OCI-LY7 (cell line): ENCODE data around the gene RCSD1. TPM values are rescaled to one million over a fixed set of nuclear protein-coding genes. Genes with fewer than 3 reads are reported as not detected.

Source experiments
- BruUV-seq: library from RNA; stranded (reverse); fragments of 400-500 nt; replicated peaks from 2 replicates; lab custom pipeline; 2021; lab: Mats Ljungman, UMichigan
- CTCF ChIA-PET: fragments of 300-600 bp; sonication (Branson Sonifier 250); formaldehyde crosslinking; loops from one replicate; lab custom pipeline; 2022; ENCODE audit warnings: antibody characterized with exemption; ENCODE audit not compliant: unreplicated experiment; lab: Charles Lee
- POLR2A ChIA-PET: fragments of 300-600 bp; sonication (Branson Sonifier 250); formaldehyde crosslinking; loops from one replicate; lab custom pipeline; 2022; ENCODE audit warnings: antibody characterized with exemption; lab: Charles Lee
- DNase-seq: peaks from one replicate; pipeline ENCODE4 v3.0.0-alpha.2; 2015; ENCODE audit warnings: low spot score
- H2AFZ ChIP-seq: fragments of 200-600 bp; sonication (generic), shearing (Covaris generic); 2 replicates; pipeline ENCODE4 v1.6.1; 2014; ENCODE audit warnings: mild to moderate bottlenecking, antibody characterized with exemption, low read length, moderate library complexity
- H3K27ac ChIP-seq: fragments of 200-600 bp; sonication (generic); 2 replicates; pipeline ENCODE4 v1.5.1; 2014; ENCODE audit warnings: mixed run types, low read depth, mild to moderate bottlenecking, moderate library complexity, low read length, inconsistent platforms; ENCODE audit not compliant: poor library complexity, severe bottlenecking
- H3K36me3 ChIP-seq: fragments of 200-600 bp; sonication (generic); 2 replicates; pipeline ENCODE4 v1.6.1; 2014; ENCODE audit warnings: mild to moderate bottlenecking, antibody characterized with exemption, low read length, moderate library complexity, mixed read lengths; ENCODE audit not compliant: insufficient read depth
- H3K4me1 ChIP-seq: fragments of 200-600 bp; sonication (generic); 2 replicates; pipeline ENCODE4 v1.5.1; 2014; ENCODE audit warnings: mild to moderate bottlenecking, low read length; ENCODE audit not compliant: insufficient read depth, poor library complexity, severe bottlenecking
- H3K4me2 ChIP-seq: fragments of 200-600 bp; sonication (generic); 2 replicates; pipeline ENCODE4 v1.6.1; 2014; ENCODE audit warnings: mild to moderate bottlenecking, low read length
- H3K4me3 ChIP-seq: fragments of 200-600 bp; sonication (generic); 2 replicates; pipeline ENCODE4 v1.5.1; 2014; ENCODE audit warnings: mild to moderate bottlenecking, low read depth, low read length; ENCODE audit not compliant: poor library complexity, severe bottlenecking
- H3K79me2 ChIP-seq: fragments of 200-600 bp; sonication (generic); 2 replicates; pipeline ENCODE4 v1.6.1; 2016; ENCODE audit warnings: low read depth, mild to moderate bottlenecking, low read length, moderate library complexity, mixed read lengths; ENCODE audit not compliant: insufficient read depth
- H3K9me2 ChIP-seq: fragments of 200-600 bp; sonication (generic); 2 replicates; pipeline ENCODE4 v1.6.1; 2016; ENCODE audit warnings: mild to moderate bottlenecking, low read length, mixed read lengths; ENCODE audit not compliant: insufficient read depth
- H3K9me3 ChIP-seq: fragments of 200-600 bp; sonication (generic); 2 replicates; pipeline ENCODE4 v1.6.1; 2014; ENCODE audit warnings: mild to moderate bottlenecking, mixed run types, low read length, mixed read lengths
- H4K20me1 ChIP-seq: fragments of 200-600 bp; sonication (generic); 2 replicates; pipeline ENCODE4 v1.6.1; 2014; ENCODE audit warnings: mild to moderate bottlenecking, antibody characterized with exemption, low read length, moderate library complexity, mixed read lengths; ENCODE audit not compliant: insufficient read depth
- CTCF ChIP-seq: fragments of 200-600 bp; sonication (generic); conservative IDR thresholded peaks from 2 replicates; pipeline ENCODE4 v1.5.1; 2014; ENCODE audit warnings: mild to moderate bottlenecking, antibody characterized with exemption, low read length, moderate library complexity, mixed read lengths
- EZH2phosphoT487 ChIP-seq: fragments of 200-600 bp; sonication (generic); IDR thresholded peaks from 2 replicates; pipeline ENCODE4 v1.6.1; 2018; ENCODE audit warnings: low read depth, borderline replicate concordance, mild to moderate bottlenecking, mixed run types, antibody characterized with exemption, low read length, moderate library complexity, mixed read lengths
- intact Hi-C: fragments of 100-400 bp; cut with micrococcal nuclease; formaldehyde crosslinking; loops from one replicate; pipeline ENCODE4 v1.10.0; 2022; ENCODE audit not compliant: unreplicated experiment
- total RNA-seq, 2 experiments: library from RNA; depleted of rRNA in 1 of 2; stranded (reverse); fragments of >200 nt in 1 of 2; shearing (Covaris generic) in 1 of 2; gene quantifications; 2 replicates each; pipeline ENCODE4 v1.2.3, GENCODE V29; 2014 to 2022

Gene RCSD1
- total RNA-seq, 2 experiments from 2014 or later: 161 to 164 TPM

GRCh38 chr1:167630568-167631385 lies 745 bp downstream of the RCSD1 start:
- POLR2A ChIA-PET: interaction anchor here (0.7 to 11.9 kb wide), 9 partner anchors 8 to 83 kb away, joined by 3 to 250 read pairs (median 10); no protein-coding TSS in a partner anchor
- Histone ChIP-seq H3K79me2 (peaks cover 70% of the 10 kb centered on the region), H3K27ac (peak overlapping the region; percentile 99), H2AFZ (no peak overlapping the region), H3K4me3 (peak overlapping the region; percentile 93), H4K20me1 (no peaks in the 10 kb centered on the region), H3K4me2 (peak overlapping the region; percentile 74), H3K9me2 (no peaks in the 10 kb centered on the region), H3K36me3 (peaks cover 57% of the 10 kb centered on the region), H3K4me1 (peaks cover 83% of the 10 kb centered on the region), H3K9me3 (peaks cover 2% of the 10 kb centered on the region)
- CTCF ChIA-PET: interaction anchor here (0.6 to 1.2 kb wide), 2 partner anchors 11 to 66 kb away, joined by 3 to 9 read pairs; no protein-coding TSS in a partner anchor
- intact Hi-C loops: loop anchor here (1.0 kb wide), 1 partner anchor 58 kb away; no protein-coding TSS in a partner anchor
- BruUV-seq: no TSS peak
- TF ChIP-seq EZH2phosphoT487 (no peak), CTCF (no peak)
- peak; percentile 42 for DNase-seq

GRCh38 chr1:167631386-167631935 lies 1.4 kb downstream of the RCSD1 start:
- Histone ChIP-seq H3K4me2 (peak overlapping the region; percentile 74), H3K27ac (peak overlapping the region; percentile 99), H3K4me1 (peaks cover 83% of the 10 kb centered on the region), H3K79me2 (peaks cover 77% of the 10 kb centered on the region), H3K9me3 (no peaks in the 10 kb centered on the region), H3K4me3 (peak overlapping the region; percentile 93), H3K36me3 (peaks cover 62% of the 10 kb centered on the region), H2AFZ (no peak overlapping the region), H4K20me1 (no peaks in the 10 kb centered on the region), H3K9me2 (no peaks in the 10 kb centered on the region)
- DNase-seq: no peak
- no peak for TF ChIP-seq CTCF
- TF ChIP-seq EZH2phosphoT487: no peak
- intact Hi-C loops: loop anchor here (1.0 kb wide), 1 partner anchor 57 kb away; no protein-coding TSS in a partner anchor
- no TSS peak for BruUV-seq
- POLR2A ChIA-PET: interaction anchor here (0.6 to 11.9 kb wide), 15 partner anchors 9 to 85 kb away, joined by 3 to 250 read pairs (median 6); no protein-coding TSS in a partner anchor
- CTCF ChIA-PET: interaction anchor here (0.6 to 1.2 kb wide), 2 partner anchors 12 to 67 kb away, joined by 3 to 9 read pairs; no protein-coding TSS in a partner anchor
